ENCODE results near the gene SYT9. TPM values are rescaled to one million over a fixed set of nuclear protein-coding genes. Genes with fewer than 3 reads are reported as not detected.

The SYT9 gene
- total and polyA plus RNA-seq, 2 of the 4 experiments (the other 2 are of a cell fraction), result not detected

- TF ChIP-seq USF2 (IDR thresholded peaks at IDR 0.05; ENCODE audit: low read depth, low read length), result no peak
- no peak for TF ChIP-seq RCOR1 (IDR thresholded peaks at IDR 0.05; ENCODE audit: insufficient replicate concordance, low read length)
- no peak for TF ChIP-seq MAZ (IDR thresholded peaks at IDR 0.05; ENCODE audit: borderline replicate concordance, low read depth, low read length)
- no peak for TF ChIP-seq MAFK (IDR thresholded peaks at IDR 0.05; ENCODE audit: low read depth, low read length)
- no peak for TF ChIP-seq MXI1 (IDR thresholded peaks at IDR 0.05; ENCODE audit: borderline replicate concordance, low read depth, low read length)
- TF ChIP-seq BHLHE40 (IDR thresholded peaks at IDR 0.05; ENCODE audit: low read depth, low read length), result no peak
- no peak for TF ChIP-seq CEBPB (IDR thresholded peaks at IDR 0.05; ENCODE audit: low read depth, low read length)
- no peak for TF ChIP-seq SMC3 (IDR thresholded peaks at IDR 0.05; ENCODE audit: low read depth, low read length)
- no peak for TF ChIP-seq ELK1 (IDR thresholded peaks at IDR 0.05; ENCODE audit: borderline replicate concordance, low read depth, low read length)
- no peak for TF ChIP-seq POLR2A (IDR thresholded peaks at IDR 0.05; ENCODE audit: low read depth, low read length)
- no peak for TF ChIP-seq RFX5 (IDR thresholded peaks at IDR 0.05; ENCODE audit: low read depth, low read length)
- no peak for TF ChIP-seq FOS (IDR thresholded peaks at IDR 0.05; ENCODE audit: low read depth, low read length)
- no peak for TF ChIP-seq CTCF (conservative IDR thresholded peaks at IDR 0.05; ENCODE audit: low read depth, low read length)
- Histone ChIP-seq H3K4me3 (ENCODE audit: insufficient read depth, low read depth, low read length) (no peak overlapping the region), H3K36me3 (ENCODE audit: control insufficient read depth, insufficient read depth, low read length) (no peaks in the 10 kb centered on the region), H3K9me3 (ENCODE audit: control insufficient read depth, insufficient read depth, low read length) (no peaks in the 10 kb centered on the region), H4K5ac (ENCODE audit: low read depth, low read length) (no peak overlapping the region), H3K27ac (ENCODE audit: insufficient read depth, low read length) (no peak overlapping the region), H2AFZ (replicated peaks; ENCODE audit: low read length, poor library complexity) (no peak overlapping the region), H3K23ac (ENCODE audit: low read depth, low read length) (no peak overlapping the region), H3K4me2 (ENCODE audit: low read depth, low read length) (no peak overlapping the region), H4K8ac (ENCODE audit: low read depth in 2 of 2, low read length in 2 of 2) (no peak overlapping the region), H3K27me3 (ENCODE audit: control insufficient read depth, insufficient read depth, low read length) (no peaks in the 10 kb centered on the region), H4K20me1 (ENCODE audit: insufficient read depth, low read length) (no peaks in the 10 kb centered on the region), H3K14ac (replicated peaks; ENCODE audit: low read depth, low read length) (no peak overlapping the region), H3K4ac (ENCODE audit: low read depth, low read length) (no peak overlapping the region), H3K9me1 (ENCODE audit: insufficient read depth, low read length) (no peaks in the 10 kb centered on the region), H2BK20ac (ENCODE audit: low read depth, low read length) (no peak overlapping the region), H2BK5ac (ENCODE audit: low read depth, low read length, poor library complexity, severe bottlenecking) (no peak overlapping the region), H3K79me1 (ENCODE audit: low read depth in 1 of 2, low read length in 2 of 2) (no peaks in the 10 kb centered on the region), H2AK5ac (ENCODE audit: low read depth, low read length) (no peak overlapping the region), H3K18ac (ENCODE audit: low read depth, low read length) (no peak overlapping the region), H3K56ac (ENCODE audit: extremely low read depth, insufficient read depth, low read length) (no peak overlapping the region), H2BK15ac (ENCODE audit: low read depth, low read length) (no peak overlapping the region), H3K9ac (ENCODE audit: low read depth, low read length) (no peak overlapping the region), H2BK120ac (ENCODE audit: low read depth, low read length) (no peak overlapping the region), H2AK9ac (replicated peaks; ENCODE audit: low read depth, low read length, poor library complexity) (no peak overlapping the region), H3K4me1 (ENCODE audit: control insufficient read depth, insufficient read depth, low read length) (no peaks in the 10 kb centered on the region), H4K91ac (ENCODE audit: insufficient read depth, low read depth, low read length) (no peak overlapping the region)
- dilution Hi-C loops (cut with HindIII; ENCODE audit: low sequenced_read_pairs, unreplicated experiment) (no loop called here), in situ Hi-C loops (cut with MboI; ENCODE audit: low sequenced_read_pairs) (no loop called here), intact Hi-C loops (cut with micrococcal nuclease) (no loop called here)
- POLR2A ChIA-PET (ENCODE audit: unreplicated experiment), result no interaction called here
- DNase-seq (no peak), ATAC-seq (ENCODE audit: low read depth) (no peak)
- CTCF ChIA-PET, result no interaction called here
- WGBS, 2 experiments (ENCODE audit: extremely low coverage in 2 of 2, insufficient read length in 1 of 2), result 60% methylated on average over 1 of the region's 1 CpG; no CpG with 5 or more reads in 1 of the 2 experiments
- BruUV-seq (replicated peaks), result no TSS peak
Measured at GRCh38 chr11:7462706-7463105, 211.0 kb downstream of the SYT9 start.
